OCI-LY7 (cell line): ENCODE data around the gene RNF125. TPM values are rescaled to one million over a fixed set of nuclear protein-coding genes. Genes with fewer than 3 reads are reported as not detected.

ENCODE experiments used
- BruUV-seq: library from RNA; stranded (reverse); fragments of 400-500 nt; replicated peaks from 2 replicates; lab custom pipeline; 2021; lab: Mats Ljungman, UMichigan
- CTCF ChIA-PET: fragments of 300-600 bp; sonication (Branson Sonifier 250); formaldehyde crosslinking; loops from one replicate; lab custom pipeline; 2022; ENCODE audit warnings: antibody characterized with exemption; ENCODE audit not compliant: unreplicated experiment; lab: Charles Lee
- POLR2A ChIA-PET: fragments of 300-600 bp; sonication (Branson Sonifier 250); formaldehyde crosslinking; loops from one replicate; lab custom pipeline; 2022; ENCODE audit warnings: antibody characterized with exemption; lab: Charles Lee
- DNase-seq: peaks from one replicate; pipeline ENCODE4 v3.0.0-alpha.2; 2015; ENCODE audit warnings: low spot score
- H2AFZ ChIP-seq: fragments of 200-600 bp; sonication (generic), shearing (Covaris generic); 2 replicates; pipeline ENCODE4 v1.6.1; 2014; ENCODE audit warnings: mild to moderate bottlenecking, antibody characterized with exemption, low read length, moderate library complexity
- H3K27ac ChIP-seq: fragments of 200-600 bp; sonication (generic); 2 replicates; pipeline ENCODE4 v1.5.1; 2014; ENCODE audit warnings: mixed run types, low read depth, mild to moderate bottlenecking, moderate library complexity, low read length, inconsistent platforms; ENCODE audit not compliant: poor library complexity, severe bottlenecking
- H3K36me3 ChIP-seq: fragments of 200-600 bp; sonication (generic); 2 replicates; pipeline ENCODE4 v1.6.1; 2014; ENCODE audit warnings: mild to moderate bottlenecking, antibody characterized with exemption, low read length, moderate library complexity, mixed read lengths; ENCODE audit not compliant: insufficient read depth
- H3K4me1 ChIP-seq: fragments of 200-600 bp; sonication (generic); 2 replicates; pipeline ENCODE4 v1.5.1; 2014; ENCODE audit warnings: mild to moderate bottlenecking, low read length; ENCODE audit not compliant: insufficient read depth, poor library complexity, severe bottlenecking
- H3K4me2 ChIP-seq: fragments of 200-600 bp; sonication (generic); 2 replicates; pipeline ENCODE4 v1.6.1; 2014; ENCODE audit warnings: mild to moderate bottlenecking, low read length
- H3K4me3 ChIP-seq: fragments of 200-600 bp; sonication (generic); 2 replicates; pipeline ENCODE4 v1.5.1; 2014; ENCODE audit warnings: mild to moderate bottlenecking, low read depth, low read length; ENCODE audit not compliant: poor library complexity, severe bottlenecking
- H3K79me2 ChIP-seq: fragments of 200-600 bp; sonication (generic); 2 replicates; pipeline ENCODE4 v1.6.1; 2016; ENCODE audit warnings: low read depth, mild to moderate bottlenecking, low read length, moderate library complexity, mixed read lengths; ENCODE audit not compliant: insufficient read depth
- H3K9me2 ChIP-seq: fragments of 200-600 bp; sonication (generic); 2 replicates; pipeline ENCODE4 v1.6.1; 2016; ENCODE audit warnings: mild to moderate bottlenecking, low read length, mixed read lengths; ENCODE audit not compliant: insufficient read depth
- H3K9me3 ChIP-seq: fragments of 200-600 bp; sonication (generic); 2 replicates; pipeline ENCODE4 v1.6.1; 2014; ENCODE audit warnings: mild to moderate bottlenecking, mixed run types, low read length, mixed read lengths
- H4K20me1 ChIP-seq: fragments of 200-600 bp; sonication (generic); 2 replicates; pipeline ENCODE4 v1.6.1; 2014; ENCODE audit warnings: mild to moderate bottlenecking, antibody characterized with exemption, low read length, moderate library complexity, mixed read lengths; ENCODE audit not compliant: insufficient read depth
- EZH2phosphoT487 ChIP-seq: fragments of 200-600 bp; sonication (generic); IDR thresholded peaks from 2 replicates; pipeline ENCODE4 v1.6.1; 2018; ENCODE audit warnings: low read depth, borderline replicate concordance, mild to moderate bottlenecking, mixed run types, antibody characterized with exemption, low read length, moderate library complexity, mixed read lengths
- intact Hi-C: fragments of 100-400 bp; cut with micrococcal nuclease; formaldehyde crosslinking; loops from one replicate; pipeline ENCODE4 v1.10.0; 2022; ENCODE audit not compliant: unreplicated experiment
- total RNA-seq, 2 experiments: library from RNA; depleted of rRNA in 1 of 2; stranded (reverse); fragments of >200 nt in 1 of 2; shearing (Covaris generic) in 1 of 2; gene quantifications; 2 replicates each; pipeline ENCODE4 v1.2.3, GENCODE V29; 2014 to 2022
- TF ChIP-seq, protein P1 (sequence below): fragments of 200-600 bp; sonication (generic); conservative IDR thresholded peaks from 2 replicates; pipeline ENCODE4 v1.5.1; 2014; ENCODE audit warnings: mild to moderate bottlenecking, antibody characterized with exemption, low read length, moderate library complexity, mixed read lengths

RNF125 gene
- total RNA-seq, 2 experiments from 2014 or later: 1.2 to 3.2 TPM

DNA sequence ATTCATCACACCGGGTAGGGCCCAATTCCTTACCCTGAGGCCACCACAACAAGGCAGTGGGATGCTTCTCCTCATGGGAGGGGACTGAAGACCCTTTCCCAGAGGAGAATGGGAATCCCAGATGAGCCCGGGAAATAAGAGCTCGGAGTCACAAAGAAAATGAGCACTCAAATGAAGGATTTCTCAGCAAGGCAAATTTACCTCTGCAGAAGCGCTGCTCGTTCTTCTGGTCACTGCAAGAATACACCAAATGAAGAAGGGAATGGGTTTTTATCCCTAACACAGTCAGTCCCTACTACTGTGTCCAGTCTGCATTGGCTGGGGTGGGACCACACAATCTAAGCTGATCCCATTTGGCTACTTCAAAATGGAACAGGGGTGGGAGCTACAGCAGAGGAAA, 40.0 kb upstream of the RNF125 start:
- ChIA-PET POLR2A (interaction anchor here (0.6 kb wide), 1 partner anchor 236 kb away, joined by 3 read pairs; no protein-coding TSS in a partner anchor), CTCF (no interaction called here)
- BruUV-seq: no TSS peak
- Histone ChIP-seq H3K9me3 (no peaks in the 10 kb centered on the region), H3K9me2 (no peaks in the 10 kb centered on the region), H3K27ac (no peak overlapping the region), H2AFZ (no peak overlapping the region), H4K20me1 (no peaks in the 10 kb centered on the region), H3K4me2 (no peak overlapping the region), H3K79me2 (no peaks in the 10 kb centered on the region), H3K4me1 (no peaks in the 10 kb centered on the region), H3K4me3 (no peak overlapping the region), H3K36me3 (no peaks in the 10 kb centered on the region)
- no peak for DNase-seq
- intact Hi-C loops: loop anchor here (5.0 to 10.0 kb wide), 2 partner anchors 156 to 424 kb away; no protein-coding TSS in a partner anchor
- no peak for TF ChIP-seq EZH2phosphoT487
- TF ChIP-seq, protein P1, sequence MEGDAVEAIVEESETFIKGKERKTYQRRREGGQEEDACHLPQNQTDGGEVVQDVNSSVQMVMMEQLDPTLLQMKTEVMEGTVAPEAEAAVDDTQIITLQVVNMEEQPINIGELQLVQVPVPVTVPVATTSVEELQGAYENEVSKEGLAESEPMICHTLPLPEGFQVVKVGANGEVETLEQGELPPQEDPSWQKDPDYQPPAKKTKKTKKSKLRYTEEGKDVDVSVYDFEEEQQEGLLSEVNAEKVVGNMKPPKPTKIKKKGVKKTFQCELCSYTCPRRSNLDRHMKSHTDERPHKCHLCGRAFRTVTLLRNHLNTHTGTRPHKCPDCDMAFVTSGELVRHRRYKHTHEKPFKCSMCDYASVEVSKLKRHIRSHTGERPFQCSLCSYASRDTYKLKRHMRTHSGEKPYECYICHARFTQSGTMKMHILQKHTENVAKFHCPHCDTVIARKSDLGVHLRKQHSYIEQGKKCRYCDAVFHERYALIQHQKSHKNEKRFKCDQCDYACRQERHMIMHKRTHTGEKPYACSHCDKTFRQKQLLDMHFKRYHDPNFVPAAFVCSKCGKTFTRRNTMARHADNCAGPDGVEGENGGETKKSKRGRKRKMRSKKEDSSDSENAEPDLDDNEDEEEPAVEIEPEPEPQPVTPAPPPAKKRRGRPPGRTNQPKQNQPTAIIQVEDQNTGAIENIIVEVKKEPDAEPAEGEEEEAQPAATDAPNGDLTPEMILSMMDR: no peak

DNA sequence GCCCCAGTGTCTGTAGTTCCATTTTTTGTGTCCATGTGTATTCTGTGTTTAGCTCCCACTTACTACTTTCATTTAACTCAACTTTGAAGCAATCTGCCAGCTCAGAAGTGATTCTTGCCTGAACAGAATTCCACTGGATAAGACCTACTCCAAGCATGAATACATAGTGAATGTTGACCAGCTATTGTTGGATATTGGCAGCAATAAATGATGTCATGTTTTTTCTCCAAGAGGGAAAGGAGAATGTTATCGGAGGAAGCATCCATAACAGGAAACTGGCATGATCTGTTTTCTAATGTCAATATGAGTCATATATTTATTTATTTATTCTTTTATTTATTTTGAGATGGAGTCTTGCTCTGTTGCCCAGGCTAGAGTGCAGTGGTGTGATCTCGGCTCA, 38.9 kb upstream of the RNF125 start:
- Histone ChIP-seq H3K27ac (no peak overlapping the region), H3K9me2 (no peaks in the 10 kb centered on the region), H3K4me3 (no peak overlapping the region), H3K79me2 (no peaks in the 10 kb centered on the region), H4K20me1 (no peaks in the 10 kb centered on the region), H3K4me1 (no peaks in the 10 kb centered on the region), H3K4me2 (no peak overlapping the region), H2AFZ (no peak overlapping the region), H3K9me3 (no peaks in the 10 kb centered on the region), H3K36me3 (no peaks in the 10 kb centered on the region)
- TF ChIP-seq, protein P1: no peak
- TF ChIP-seq EZH2phosphoT487: no peak
- intact Hi-C loops: loop anchor here (5.0 to 10.0 kb wide), 2 partner anchors 157 to 425 kb away; no protein-coding TSS in a partner anchor
- ChIA-PET CTCF (interaction anchor here (0.5 kb wide), 1 partner anchor 106 kb away, joined by 5 read pairs; no protein-coding TSS in a partner anchor), POLR2A (no interaction called here)
- BruUV-seq: no TSS peak
- DNase-seq: no peak

DNA sequence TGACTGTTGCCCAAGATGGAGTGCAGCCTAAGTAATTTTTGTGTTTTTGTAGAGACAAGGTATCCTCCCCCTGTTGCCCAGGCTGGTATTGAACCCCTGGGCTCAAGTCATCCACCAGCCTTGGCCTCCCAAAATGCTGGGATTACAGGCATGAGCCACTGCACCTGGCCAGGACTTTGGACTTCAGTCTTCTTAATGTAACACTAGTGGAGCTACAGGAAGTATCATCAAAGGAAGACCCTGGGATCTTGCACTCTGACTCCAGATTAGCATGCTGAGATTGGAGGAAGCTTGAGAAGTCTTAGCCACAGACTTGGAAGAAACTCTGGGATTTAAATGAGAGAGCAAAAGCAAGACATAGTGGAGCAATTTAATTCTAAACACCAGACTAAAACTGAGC, 37.8 kb upstream of the RNF125 start:
- Histone ChIP-seq H4K20me1 (no peaks in the 10 kb centered on the region), H3K4me3 (no peak overlapping the region), H3K79me2 (no peaks in the 10 kb centered on the region), H3K4me2 (no peak overlapping the region), H3K4me1 (no peaks in the 10 kb centered on the region), H3K27ac (no peak overlapping the region), H3K9me2 (no peaks in the 10 kb centered on the region), H3K36me3 (no peaks in the 10 kb centered on the region), H3K9me3 (no peaks in the 10 kb centered on the region), H2AFZ (no peak overlapping the region)
- intact Hi-C loops: no loop called here
- ChIA-PET POLR2A (no interaction called here), CTCF (no interaction called here)
- DNase-seq: no peak
- TF ChIP-seq EZH2phosphoT487: no peak
- TF ChIP-seq, protein P1: no peak
- no TSS peak for BruUV-seq
